Stimulated activated CD4-positive, alpha-beta T cell treated with anti-CD3 and anti-CD28 coated beads, Interleukin-12 subunit alpha, Interleukin-12 subunit beta, amount 100 ng/mL, for 4 hours (primary cell): ENCODE results near the gene MS4A15.
"Not testable (repeated sequence)": the region's sequence is repeated elsewhere in the genome, so short reads cannot be mapped to it uniquely, and the experiment has no call there.

Experiments
- DNase-seq: peaks from one replicate; pipeline ENCODE4 v3.0.0-alpha.2; 2020

Gene MS4A15

GRCh38 chr11:60810569-60810968, 53.9 kb downstream of the MS4A15 start:
- DNase-seq, result no peak

- DNase-seq, result no peak
Observed at GRCh38 chr11:60813324-60813723, 56.7 kb downstream of the MS4A15 start.

GRCh38 chr11:60814112-60814511, 57.4 kb downstream of the MS4A15 start:
- no peak for DNase-seq

GRCh38 chr11:60816590-60817157, 60.0 kb downstream of the MS4A15 start:
- DNase-seq, result no peak

- DNase-seq, result no peak
Observed at GRCh38 chr11:60818057-60818456, 61.4 kb downstream of the MS4A15 start.

GRCh38 chr11:60821827-60822599, 65.3 kb downstream of the MS4A15 start:
- DNase-seq, result no peak

GRCh38 chr11:60823745-60824306, 67.2 kb downstream of the MS4A15 start:
- DNase-seq, result not testable (repeated sequence)

GRCh38 chr11:60825118-60825517, 68.5 kb downstream of the MS4A15 start:
- no peak for DNase-seq

GRCh38 chr11:60825790-60826189, 69.1 kb downstream of the MS4A15 start:
- DNase-seq, result no peak
